Upper lobe of right lung (tissue), 1 donor: ENCODE results near the gene NHLRC4. TPM values are rescaled to one million over a fixed set of nuclear protein-coding genes. Genes with fewer than 3 reads are reported as not detected.

Experiments
- ATAC-seq: fragments of 200-7000 bp; cut with Tn5 transposase; one replicate; pipeline ENCODE4 v1.9.1; 2020; ENCODE audit warnings: mild to moderate bottlenecking, moderate library complexity
- DNase-seq: peaks from one replicate; pipeline ENCODE4 v3.0.0-alpha.2; 2020
- H3K27ac ChIP-seq: fragments of 200-600 bp; one replicate; pipeline ENCODE4 v1.8.0; 2022
- H3K27me3 ChIP-seq: fragments of 200-600 bp; one replicate; pipeline ENCODE4 v1.8.0; 2022; ENCODE audit warnings: mild to moderate bottlenecking
- H3K36me3 ChIP-seq: fragments of 200-600 bp; one replicate; pipeline ENCODE4 v1.8.0; 2022
- H3K4me1 ChIP-seq: fragments of 200-600 bp; one replicate; pipeline ENCODE4 v1.8.0; 2022
- H3K4me3 ChIP-seq: fragments of 200-600 bp; one replicate; pipeline ENCODE4 v1.8.0; 2022; ENCODE audit warnings: mild to moderate bottlenecking
- H3K9me3 ChIP-seq: fragments of 200-600 bp; one replicate; pipeline ENCODE4 v1.8.0; 2022
- CTCF ChIP-seq: fragments of 200-600 bp; IDR thresholded peaks from one replicate; pipeline ENCODE4 v1.8.0; 2022; ENCODE audit warnings: antibody characterized with exemption
- intact Hi-C: fragments of 100-400 bp; cut with DNase I; formaldehyde crosslinking; loops from one replicate; pipeline ENCODE4 v1.11.0; 2022
- total RNA-seq: library from RNA; stranded (reverse); fragmentation: NEBNext Ultra II Directional; extraction: Animal tissue kit (Norgen Biotek cat#: 25700); gene quantifications from one replicate; pipeline ENCODE4 v1.2.1, GENCODE V29; 2021
- donor health status: DM: no; HTN: yes; CAD: no; lungs with severe emphysema.

Gene NHLRC4
- total RNA-seq, 1 donor from 2014 or later, result 0.98 TPM

- DNase-seq (no peak), ATAC-seq (peak; percentile 2)
- intact Hi-C loops, result no loop called here
- Histone ChIP-seq H3K36me3 (no peaks in the 10 kb centered on the region), H3K9me3 (no peaks in the 10 kb centered on the region), H3K27me3 (no peaks in the 10 kb centered on the region), H3K4me1 (peaks cover 3% of the 10 kb centered on the region), H3K4me3 (no peak overlapping the region), H3K27ac (no peak overlapping the region)
- TF ChIP-seq CTCF, result no peak
Observed at GRCh38 chr16:534856-535445, 31.9 kb upstream of the NHLRC4 start.

DNA sequence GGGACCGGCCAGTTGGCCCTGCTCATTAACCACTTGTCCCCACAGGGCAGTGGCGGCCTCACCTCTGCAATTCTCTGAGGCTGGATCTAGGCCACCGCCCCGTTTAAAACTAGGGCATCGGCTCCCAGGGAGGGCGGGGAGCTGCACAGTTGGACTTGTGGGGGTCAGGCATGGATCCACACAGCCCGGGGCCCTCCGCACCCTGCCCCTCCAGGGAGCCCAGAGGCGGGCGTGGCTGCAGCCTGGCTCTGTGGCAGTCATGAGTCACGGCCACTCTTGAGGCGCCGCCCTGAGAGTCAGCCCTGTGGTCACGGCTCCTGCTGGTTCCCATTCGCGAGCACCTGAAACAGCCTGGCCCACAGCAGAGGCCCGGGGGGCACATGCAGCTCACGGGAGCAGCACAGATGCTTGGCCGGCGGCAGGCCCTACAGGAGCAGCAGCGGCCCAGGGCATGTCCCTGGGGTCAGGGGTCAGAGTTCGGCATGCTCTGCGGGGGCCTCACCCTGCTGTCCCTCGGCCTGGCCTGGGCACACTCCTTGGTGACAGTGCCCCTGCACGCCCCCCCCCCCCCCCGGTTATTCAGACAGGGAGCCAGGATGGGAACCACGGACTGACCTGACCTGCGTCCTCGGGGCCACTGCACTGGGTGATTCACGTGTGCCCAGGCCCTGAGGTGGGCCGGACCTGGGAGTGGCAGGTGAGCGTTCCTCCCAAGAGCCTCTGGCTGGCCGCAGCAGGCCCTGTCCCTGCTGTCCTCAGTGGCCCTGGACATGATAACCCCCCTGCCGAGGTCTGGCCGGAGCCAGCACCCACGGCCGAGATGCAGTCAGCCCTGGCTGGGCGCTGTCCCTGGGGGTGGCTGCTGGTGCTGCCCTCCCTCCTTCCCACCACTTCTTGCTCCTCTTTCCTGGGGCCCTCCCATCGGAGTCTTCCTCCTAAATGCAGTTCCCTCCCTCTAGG lies 31.1 kb upstream of the NHLRC4 start:
- intact Hi-C loops, result no loop called here
- Histone ChIP-seq H3K9me3 (no peaks in the 10 kb centered on the region), H3K27me3 (no peaks in the 10 kb centered on the region), H3K4me3 (no peak overlapping the region), H3K36me3 (no peaks in the 10 kb centered on the region), H3K4me1 (no peaks in the 10 kb centered on the region), H3K27ac (no peak overlapping the region)
- ATAC-seq (peak; percentile 58), DNase-seq (no peak)
- no peak for TF ChIP-seq CTCF

- no peak for TF ChIP-seq CTCF
- Histone ChIP-seq H3K27me3 (no peaks in the 10 kb centered on the region), H3K36me3 (no peaks in the 10 kb centered on the region), H3K27ac (no peak overlapping the region), H3K9me3 (no peaks in the 10 kb centered on the region), H3K4me3 (no peak overlapping the region), H3K4me1 (no peaks in the 10 kb centered on the region)
- ATAC-seq (no peak), DNase-seq (no peak)
- intact Hi-C loops, result no loop called here
Observed at GRCh38 chr16:536746-537145, 30.1 kb upstream of the NHLRC4 start.

DNA sequence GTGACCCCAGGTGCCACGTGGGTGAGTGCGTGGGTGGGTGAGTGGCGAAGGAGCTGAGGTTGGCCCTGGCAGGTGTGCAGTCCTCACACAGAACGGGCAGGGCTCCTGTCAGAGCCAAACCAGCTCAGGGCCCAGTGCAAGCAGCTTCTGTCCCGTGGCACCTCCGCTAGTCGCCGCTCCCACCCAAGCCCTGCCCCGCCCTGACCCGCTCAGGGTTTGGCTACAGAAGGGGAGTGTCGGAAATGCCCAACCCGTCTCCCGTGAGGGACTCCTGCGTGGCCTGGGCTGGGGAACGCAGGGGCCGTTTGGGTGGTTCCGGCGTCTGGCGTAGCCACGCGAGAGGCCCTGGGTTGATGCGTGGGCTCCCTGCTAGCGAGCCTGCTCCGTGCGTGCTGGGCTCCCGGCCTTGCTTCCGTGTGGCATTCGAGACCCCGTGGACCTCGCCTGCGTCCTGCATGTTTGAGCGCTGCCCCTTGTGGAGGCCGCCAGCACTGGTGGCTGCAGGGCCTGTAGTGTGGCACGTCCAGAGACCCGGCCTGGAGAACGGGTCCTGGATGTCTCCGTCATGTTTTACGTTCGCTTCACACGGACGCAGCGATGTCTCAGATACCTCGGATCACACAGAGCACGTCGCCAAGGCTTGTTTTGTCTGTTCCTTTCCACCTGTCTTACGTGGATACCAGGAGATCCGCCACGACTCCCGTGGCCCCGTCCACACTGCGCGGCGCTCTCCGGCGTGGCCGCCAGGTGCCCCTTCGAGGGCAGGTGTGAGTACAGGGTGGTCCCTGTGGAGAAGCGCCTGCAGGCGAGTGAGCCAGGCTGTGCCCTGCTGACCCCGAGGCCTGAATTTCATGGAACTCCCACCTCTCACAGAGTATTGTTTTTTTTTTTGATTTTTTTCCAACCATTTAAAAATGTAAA lies 29.1 kb upstream of the NHLRC4 start:
- DNase-seq (no peak), ATAC-seq (no peak)
- no peaks in the 10 kb centered on the region for H3K27me3 ChIP-seq
- H3K4me3 ChIP-seq, result no peak overlapping the region
- H3K27ac ChIP-seq, result no peak overlapping the region
- no peaks in the 10 kb centered on the region for H3K9me3 ChIP-seq
- intact Hi-C loops, result no loop called here
- no peak for TF ChIP-seq CTCF
- no peaks in the 10 kb centered on the region for H3K4me1 ChIP-seq
- H3K36me3 ChIP-seq, result no peaks in the 10 kb centered on the region

GRCh38 chr16:539901-540530 lies 26.8 kb upstream of the NHLRC4 start:
- Histone ChIP-seq H3K9me3 (no peaks in the 10 kb centered on the region), H3K4me3 (no peak overlapping the region), H3K36me3 (no peaks in the 10 kb centered on the region), H3K27ac (no peak overlapping the region), H3K4me1 (no peaks in the 10 kb centered on the region), H3K27me3 (no peaks in the 10 kb centered on the region)
- ATAC-seq (no peak), DNase-seq (no peak)
- intact Hi-C loops, result no loop called here
- TF ChIP-seq CTCF, result no peak
